Activated naive CD8-positive, alpha-beta T cell treated with anti-CD3 and anti-CD28 coated beads, Interleukin-2, amount 10 ng/mL, durations not matched to agents 7 days and 5 days (primary cell): ENCODE data around the gene TRIM69. TPM values are rescaled to one million over a fixed set of nuclear protein-coding genes. Genes with fewer than 3 reads are reported as not detected.
"Not testable (repeated sequence)": the region's sequence is repeated elsewhere in the genome, so short reads cannot be mapped to it uniquely, and the experiment has no call there.

Experiments used
- ATAC-seq: fragments of 150-1000 bp; cut with Tn5 transposase; one replicate; pipeline ENCODE4 v1.10.0; 2021; ENCODE audit warnings: low read depth, moderate library complexity
- POLR2A ChIA-PET: fragments of 350-600 bp; sonication (Branson Sonifier 250); formaldehyde crosslinking; loops from one replicate; lab custom pipeline; 2021; ENCODE audit warnings: antibody characterized with exemption; lab: Charles Lee
- DNase-seq: peaks from one replicate; pipeline ENCODE4 v3.0.0; 2021
- H3K27ac Mint-ChIP-seq: one replicate; pipeline ENCODE4 v1.8.0; 2022; ENCODE audit warnings: mild to moderate bottlenecking, mixed read lengths
- H3K27me3 Mint-ChIP-seq: one replicate; pipeline ENCODE4 v1.8.0; 2022; ENCODE audit warnings: mild to moderate bottlenecking, moderate library complexity, mixed read lengths
- H3K36me3 Mint-ChIP-seq: one replicate; pipeline ENCODE4 v1.8.0; 2021; ENCODE audit warnings: mild to moderate bottlenecking, mixed read lengths
- H3K4me1 Mint-ChIP-seq: one replicate; pipeline ENCODE4 v1.8.0; 2021; ENCODE audit warnings: mixed read lengths
- H3K4me3 Mint-ChIP-seq: one replicate; pipeline ENCODE4 v1.8.0; 2022; ENCODE audit warnings: mild to moderate bottlenecking, moderate library complexity, mixed read lengths
- H3K9me3 Mint-ChIP-seq: one replicate; pipeline ENCODE4 v1.8.0; 2021; ENCODE audit warnings: mixed read lengths
- total RNA-seq, 2 experiments: library from RNA; stranded (reverse); gene quantifications; one replicate each; pipeline ENCODE4 v1.2.3, GENCODE V29; 2021

The TRIM69 gene
- total RNA-seq, 2 experiments from 2014 or later: 55.7 to 59.3 TPM

DNA sequence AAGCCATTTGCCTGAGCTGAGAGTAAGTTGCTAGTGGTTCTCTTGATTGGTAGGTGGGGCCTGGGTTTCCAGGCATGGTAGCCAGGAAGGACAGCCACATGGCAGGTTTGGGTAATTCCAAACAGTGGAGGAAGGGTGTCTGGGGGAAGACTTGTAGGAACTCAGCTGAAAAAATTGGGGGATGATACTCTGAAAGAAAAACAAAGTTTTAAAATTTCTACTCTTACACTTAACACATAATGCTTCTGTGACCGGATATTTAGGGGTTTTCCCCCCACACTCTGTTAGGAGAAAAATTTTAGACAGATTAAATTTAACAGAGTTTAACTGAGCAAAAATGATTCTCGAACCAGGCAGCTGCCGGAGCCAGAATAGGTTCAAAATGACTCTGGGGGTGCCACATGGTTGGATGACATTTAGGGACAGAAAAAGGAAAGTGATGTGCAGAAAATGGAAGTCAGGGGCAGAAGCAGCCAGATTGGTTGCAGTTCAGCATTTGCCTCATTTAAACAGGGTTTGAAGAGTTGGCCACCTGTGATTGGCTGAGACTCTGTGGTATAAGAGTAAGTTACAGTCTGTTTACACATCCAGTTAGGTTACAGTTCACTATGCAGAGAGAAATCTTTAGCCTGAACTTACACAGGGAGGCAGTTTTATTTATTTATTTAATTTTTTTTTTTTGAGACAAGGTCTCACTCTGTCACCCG lies 16.9 kb upstream of the TRIM69 start:
- H3K27ac Mint-ChIP-seq: peak overlapping the region; percentile 91
- H3K27me3 Mint-ChIP-seq: no peaks in the 10 kb centered on the region
- DNase-seq: no peak
- H3K4me1 Mint-ChIP-seq: peaks cover 71% of the 10 kb centered on the region
- no peaks in the 10 kb centered on the region for H3K9me3 Mint-ChIP-seq
- ATAC-seq: peak; percentile 57
- peaks cover 53% of the 10 kb centered on the region for H3K36me3 Mint-ChIP-seq
- H3K4me3 Mint-ChIP-seq: peak overlapping the region; percentile 65
- POLR2A ChIA-PET: interaction anchor here (0.7 to 24.8 kb wide), 7 partner anchors 2 to 183 kb away, joined by 3 to 1864 read pairs (median 427); partner anchors contain the start of genes B2M, EIF3J, PATL2 and SPG11

DNA sequence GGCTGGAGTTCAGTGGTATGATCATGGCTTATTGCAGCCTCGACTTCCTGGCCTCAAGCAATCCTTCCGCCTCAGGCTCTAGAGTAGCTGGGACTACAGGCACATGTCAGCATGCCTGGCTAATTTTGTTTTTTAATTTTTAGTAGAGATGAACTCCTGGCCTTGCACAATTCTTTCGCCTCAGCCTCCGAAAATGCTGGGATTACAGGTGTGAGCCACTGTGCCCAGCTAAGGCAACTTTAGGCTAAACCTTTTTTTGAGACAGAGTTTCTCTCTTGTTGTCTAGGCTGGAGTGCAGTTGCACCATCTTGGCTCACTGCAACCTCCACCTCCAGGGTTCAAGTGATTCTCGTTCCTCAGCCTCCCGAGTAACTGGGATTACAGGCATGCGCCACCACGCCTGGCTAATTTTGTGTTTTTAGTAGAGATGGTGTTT lies 16.3 kb upstream of the TRIM69 start:
- H3K36me3 Mint-ChIP-seq: peaks cover 48% of the 10 kb centered on the region
- H3K27ac Mint-ChIP-seq: peak overlapping the region; percentile 91
- H3K27me3 Mint-ChIP-seq, H3K4me3 Mint-ChIP-seq, H3K9me3 Mint-ChIP-seq: not testable (repeated sequence)
- ATAC-seq (peak; percentile 2), DNase-seq (peak; percentile 51)
- peaks cover 72% of the 10 kb centered on the region for H3K4me1 Mint-ChIP-seq
- POLR2A ChIA-PET: interaction anchor here (0.7 to 24.8 kb wide), 6 partner anchors 2 to 169 kb away, joined by 3 to 1864 read pairs (median 830); partner anchors contain the start of genes B2M, PATL2, SPG11 and TRIM69

GRCh38 chr15:44720460-44721176 lies 15.7 kb upstream of the TRIM69 start:
- POLR2A ChIA-PET: interaction anchor here (0.7 to 24.8 kb wide), 8 partner anchors 3 to 170 kb away, joined by 3 to 1864 read pairs (median 215); partner anchors contain the start of genes B2M, PATL2, SPG11 and TRIM69
- Mint-ChIP-seq H3K36me3 (peaks cover 42% of the 10 kb centered on the region), H3K27me3 (no peaks in the 10 kb centered on the region), H3K4me3 (peak overlapping the region; percentile 22), H3K27ac (peak overlapping the region; percentile 91), H3K4me1 (peaks cover 71% of the 10 kb centered on the region), H3K9me3 (no peaks in the 10 kb centered on the region)
- DNase-seq: no peak
- peak; percentile 4 for ATAC-seq

DNA sequence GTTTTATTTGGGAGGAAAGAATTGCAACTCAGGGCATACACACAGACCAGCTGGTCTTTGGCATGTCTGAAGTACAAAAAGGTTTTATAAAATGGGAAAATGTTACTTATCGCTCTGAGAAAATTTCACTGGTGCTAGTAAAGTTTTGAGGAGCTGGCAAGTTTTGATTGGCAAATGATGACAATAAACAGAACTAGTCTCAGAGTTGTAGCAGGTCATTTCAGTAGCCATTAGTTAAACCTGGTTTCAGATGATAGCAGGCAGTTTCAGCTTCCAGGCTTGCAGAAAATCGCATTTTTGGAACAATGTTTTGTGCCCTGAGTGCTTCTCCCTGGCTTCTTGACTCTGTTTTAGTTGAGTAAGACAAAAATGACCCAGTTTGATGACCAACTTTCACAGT lies 14.3 kb upstream of the TRIM69 start:
- Mint-ChIP-seq H3K27me3 (no peaks in the 10 kb centered on the region), H3K4me1 (peaks cover 67% of the 10 kb centered on the region), H3K4me3 (no peak overlapping the region), H3K27ac (peak overlapping the region; percentile 91), H3K9me3 (no peaks in the 10 kb centered on the region), H3K36me3 (peaks cover 28% of the 10 kb centered on the region)
- DNase-seq (no peak), ATAC-seq (no peak)
- POLR2A ChIA-PET: interaction anchor here (18.2 to 24.8 kb wide), 4 partner anchors 4 to 55 kb away, joined by 427 to 1864 read pairs (median 1549); partner anchors contain the start of genes B2M, PATL2, SPG11 and TRIM69

- peak overlapping the region; percentile 83 for H3K4me3 Mint-ChIP-seq
- peaks cover 5% of the 10 kb centered on the region for H3K36me3 Mint-ChIP-seq
- POLR2A ChIA-PET: interaction anchor here (0.8 to 24.8 kb wide), 8 partner anchors 3 to 61 kb away, joined by 3 to 1864 read pairs (median 28); partner anchors contain the start of genes B2M, PATL2, SPG11 and TRIM69
Measured at GRCh38 chr15:44726136-44726535, 10.2 kb upstream of the TRIM69 start.

GRCh38 chr15:44726568-44727484 lies 9.5 kb upstream of the TRIM69 start:
- Mint-ChIP-seq H3K27ac (peak overlapping the region; percentile 100), H3K4me1 (peaks cover 55% of the 10 kb centered on the region), H3K36me3 (peaks cover 6% of the 10 kb centered on the region), H3K9me3 (no peaks in the 10 kb centered on the region), H3K27me3 (no peaks in the 10 kb centered on the region), H3K4me3 (peak overlapping the region; percentile 98)
- DNase-seq (peak; percentile 66), ATAC-seq (peak; percentile 55)
- POLR2A ChIA-PET: interaction anchor here (0.6 to 24.8 kb wide), 9 partner anchors 3 to 168 kb away, joined by 3 to 1864 read pairs (median 17); partner anchors contain the start of genes B2M, PATL2, SPG11 and TRIM69

More at GRCh38 chr15:44726136-44726535, 10.2 kb upstream of the TRIM69 start:
- Mint-ChIP-seq H3K4me1 (peaks cover 54% of the 10 kb centered on the region), H3K9me3 (no peaks in the 10 kb centered on the region), H3K27ac (peak overlapping the region; percentile 100), H3K27me3 (no peaks in the 10 kb centered on the region)
- no peak for ATAC-seq
- no peak for DNase-seq

GRCh38 chr15:44727485-44728231 lies 8.7 kb upstream of the TRIM69 start:
- no peak for ATAC-seq
- Mint-ChIP-seq H3K4me1 (peaks cover 61% of the 10 kb centered on the region), H3K9me3 (no peaks in the 10 kb centered on the region), H3K4me3 (peak overlapping the region; percentile 98), H3K36me3 (peaks cover 12% of the 10 kb centered on the region), H3K27ac (peak overlapping the region; percentile 100), H3K27me3 (no peaks in the 10 kb centered on the region)
- DNase-seq: no peak
- POLR2A ChIA-PET: interaction anchor here (0.6 to 24.8 kb wide), 9 partner anchors 2 to 168 kb away, joined by 3 to 1864 read pairs (median 17); partner anchors contain the start of genes B2M, PATL2, SPG11 and TRIM69

GRCh38 chr15:44728232-44728575 lies 8.1 kb upstream of the TRIM69 start:
- H3K9me3 Mint-ChIP-seq, DNase-seq, H3K27me3 Mint-ChIP-seq, ATAC-seq: not testable (repeated sequence)
- POLR2A ChIA-PET: interaction anchor here (0.6 to 24.8 kb wide), 13 partner anchors 1 to 301 kb away, joined by 3 to 1864 read pairs (median 6); partner anchors contain the start of genes B2M, CTDSPL2, EIF3J and PATL2
- Mint-ChIP-seq H3K4me1 (peaks cover 61% of the 10 kb centered on the region), H3K36me3 (peaks cover 12% of the 10 kb centered on the region), H3K27ac (peak overlapping the region; percentile 100), H3K4me3 (peak overlapping the region; percentile 98)

DNA sequence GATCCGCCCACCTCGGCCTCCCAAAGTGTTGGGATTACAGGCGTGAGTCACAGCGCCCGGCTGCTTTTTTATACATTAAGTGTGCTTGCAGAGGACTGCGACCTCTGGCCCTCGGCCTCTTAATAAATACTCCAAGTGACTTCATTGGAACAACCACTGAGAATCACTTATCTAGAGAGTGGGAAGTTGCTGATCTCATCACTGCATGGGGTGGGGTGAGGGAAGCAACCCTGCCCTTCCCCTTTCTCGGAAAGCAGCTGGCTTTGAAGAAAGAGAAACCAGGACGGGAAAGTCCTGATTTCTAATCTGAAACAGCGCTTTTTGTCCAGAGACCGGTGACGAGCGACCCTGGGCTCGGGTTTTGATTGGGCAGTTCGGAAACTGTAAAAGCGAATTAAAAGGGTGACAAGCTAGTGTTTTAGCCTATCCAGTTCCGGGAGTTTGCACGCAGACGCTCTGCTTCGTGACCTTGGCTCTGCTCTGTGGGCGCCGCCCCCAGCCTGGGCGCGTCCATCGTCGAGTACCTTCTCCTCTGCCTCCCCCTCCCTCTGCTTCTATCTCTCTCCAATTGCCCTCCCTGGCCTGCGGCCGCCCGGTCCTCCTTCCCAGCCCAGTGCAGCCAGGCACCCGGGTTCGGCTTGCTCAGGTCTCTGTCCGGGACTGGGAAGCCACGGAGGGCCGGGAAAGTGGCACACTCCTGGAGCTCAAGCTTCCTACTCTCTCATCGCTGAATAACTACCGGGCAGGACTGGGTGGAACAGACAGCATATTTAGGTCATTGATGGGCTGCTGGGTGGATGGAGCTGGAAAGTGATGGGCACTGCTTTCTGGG lies 7.5 kb upstream of the TRIM69 start:
- Mint-ChIP-seq H3K4me1 (peaks cover 62% of the 10 kb centered on the region), H3K27me3 (no peaks in the 10 kb centered on the region), H3K36me3 (peaks cover 15% of the 10 kb centered on the region), H3K4me3 (peak overlapping the region; percentile 98), H3K9me3 (no peaks in the 10 kb centered on the region), H3K27ac (peak overlapping the region; percentile 100)
- POLR2A ChIA-PET: interaction anchor here (0.6 to 24.8 kb wide), 15 partner anchors 1 to 302 kb away, joined by 3 to 1864 read pairs (median 5); partner anchors contain the start of genes B2M, CTDSPL2, EIF3J and PATL2
- peak; percentile 91 for DNase-seq
- peak; percentile 79 for ATAC-seq

GRCh38 chr15:44729408-44730127 lies 6.8 kb upstream of the TRIM69 start:
- Mint-ChIP-seq H3K4me3 (peak overlapping the region; percentile 98), H3K36me3 (peaks cover 15% of the 10 kb centered on the region), H3K27me3 (no peaks in the 10 kb centered on the region), H3K27ac (peak overlapping the region; percentile 100), H3K9me3 (no peaks in the 10 kb centered on the region), H3K4me1 (peaks cover 60% of the 10 kb centered on the region)
- ATAC-seq (peak; percentile 7), DNase-seq (no peak)
- POLR2A ChIA-PET: interaction anchor here (0.5 to 24.8 kb wide), 11 partner anchors 0 to 294 kb away, joined by 3 to 1864 read pairs (median 17); partner anchors contain the start of genes B2M, EIF3J, PATL2 and SPG11
